GM23338 (cell line): ENCODE measurements around the gene ASIC3. TPM values are rescaled to one million over a fixed set of nuclear protein-coding genes. Genes with fewer than 3 reads are reported as not detected.

Experiments used
- ATAC-seq: fragments of 200-7000 bp; cut with Tn5 transposase; 3 replicates; pipeline ENCODE4 v1.9.1; 2020
- DNase-seq: peaks from one replicate; pipeline ENCODE4 v3.0.0-alpha.2; 2015; ENCODE audit warnings: low spot score
- H2AFZ ChIP-seq: fragments of 200-600 bp; sonication (generic); 2 replicates; pipeline ENCODE4 v1.8.0; 2016; ENCODE audit warnings: antibody characterized with exemption, mild to moderate bottlenecking, moderate library complexity
- H3F3A ChIP-seq: fragments of 200-600 bp; sonication (generic); replicated peaks from 2 replicates; pipeline ENCODE4 v1.8.0; 2017; ENCODE audit warnings: antibody characterized with exemption, mixed run types, low read depth
- H3K27ac ChIP-seq: fragments of 200-600 bp; sonication (generic); 2 replicates; pipeline ENCODE4 v1.6.1; 2016; ENCODE audit warnings: low read depth
- H3K27me3 ChIP-seq: fragments of 200-600 bp; sonication (generic); 2 replicates; pipeline ENCODE4 v1.8.0; 2016; ENCODE audit warnings: mild to moderate bottlenecking, mixed run types, moderate library complexity; ENCODE audit not compliant: insufficient read depth
- H3K36me3 ChIP-seq: fragments of 200-600 bp; sonication (generic); 2 replicates; pipeline ENCODE4 v1.8.0; 2016; ENCODE audit warnings: mild to moderate bottlenecking; ENCODE audit not compliant: insufficient read depth
- H3K4me1 ChIP-seq: fragments of 200-600 bp; sonication (generic); 2 replicates; pipeline ENCODE4 v1.8.0; 2016; ENCODE audit warnings: mild to moderate bottlenecking, moderate library complexity; ENCODE audit not compliant: insufficient read depth
- H3K4me2 ChIP-seq: fragments of 200-600 bp; sonication (generic); 2 replicates; pipeline ENCODE4 v1.7.1; 2017; ENCODE audit warnings: mixed run types
- H3K4me3 ChIP-seq: fragments of 200-600 bp; sonication (generic); 2 replicates; pipeline ENCODE4 v1.6.1; 2016; ENCODE audit warnings: mixed run types
- H3K79me2 ChIP-seq: fragments of 200-600 bp; sonication (generic); replicated peaks from 2 replicates; pipeline ENCODE4 v1.8.0; 2017; ENCODE audit warnings: mild to moderate bottlenecking; ENCODE audit not compliant: insufficient read depth
- H3K9me2 ChIP-seq: fragments of 200-600 bp; sonication (generic); 2 replicates; pipeline ENCODE4 v1.8.0; 2017; ENCODE audit not compliant: insufficient read depth
- H4K20me1 ChIP-seq: fragments of 200-600 bp; sonication (generic); replicated peaks from 2 replicates; pipeline ENCODE4 v1.8.0; 2017; ENCODE audit warnings: mild to moderate bottlenecking; ENCODE audit not compliant: insufficient read depth
- H3K27ac Mint-ChIP-seq: 2 replicates; pipeline ENCODE4 v1.8.0; 2020; ENCODE audit warnings: inconsistent platforms, mild to moderate bottlenecking, moderate library complexity, mixed read lengths
- H3K27me3 Mint-ChIP-seq: 3 replicates; pipeline ENCODE4 v1.8.0; 2022; ENCODE audit warnings: low read depth, mild to moderate bottlenecking, moderate library complexity, mixed read lengths, inconsistent platforms; ENCODE audit not compliant: insufficient read depth, poor library complexity
- H3K36me3 Mint-ChIP-seq: 3 replicates; pipeline ENCODE4 v1.8.0; 2021; ENCODE audit warnings: low read depth, mild to moderate bottlenecking, inconsistent platforms, moderate library complexity, mixed read lengths
- H3K4me1 Mint-ChIP-seq: 3 replicates; pipeline ENCODE4 v1.8.0; 2020; ENCODE audit warnings: mild to moderate bottlenecking, inconsistent platforms, mixed read lengths
- H3K4me3 Mint-ChIP-seq: 3 replicates; pipeline ENCODE4 v1.8.0; 2021; ENCODE audit warnings: moderate library complexity, mild to moderate bottlenecking, inconsistent platforms, mixed read lengths
- H3K9me3 Mint-ChIP-seq: 3 replicates; pipeline ENCODE4 v1.8.0; 2020; ENCODE audit warnings: moderate library complexity, mild to moderate bottlenecking, inconsistent platforms, mixed read lengths
- CREB1 ChIP-seq: fragments of 250-450 bp; sonication (Bioruptor Pico); IDR thresholded peaks from 2 replicates; pipeline ENCODE4 v1.5.0; 2020; ENCODE audit warnings: low read depth, mild to moderate bottlenecking, moderate library complexity
- EZH2 ChIP-seq: fragments of 200-600 bp; sonication (generic); IDR thresholded peaks from one replicate; pipeline ENCODE4 v1.8.0; 2017; ENCODE audit warnings: antibody characterized with exemption, mild to moderate bottlenecking, low read depth; ENCODE audit not compliant: unreplicated experiment
- EZH2phosphoT487 ChIP-seq: fragments of 200-600 bp; sonication (generic); IDR thresholded peaks from one replicate; pipeline ENCODE4 v1.8.1; 2018; ENCODE audit warnings: antibody characterized with exemption; ENCODE audit not compliant: unreplicated experiment
- JUNB ChIP-seq: IDR thresholded peaks from one replicate; pipeline ENCODE4 v1.6.1; 2016; ENCODE audit warnings: antibody characterized with exemption; ENCODE audit not compliant: unreplicated experiment
- NANOG ChIP-seq: IDR thresholded peaks from 2 replicates; pipeline ENCODE4 v1.6.1; 2016; ENCODE audit warnings: antibody characterized with exemption, borderline replicate concordance
- POLR2AphosphoS5 ChIP-seq: IDR thresholded peaks from 2 replicates; pipeline ENCODE4 v1.6.1; 2016; ENCODE audit warnings: antibody characterized with exemption, low read depth
- REST ChIP-seq: IDR thresholded peaks from one replicate; pipeline ENCODE4 v1.6.1; 2018; ENCODE audit warnings: antibody characterized with exemption; ENCODE audit not compliant: unreplicated experiment
- ZNF462 ChIP-seq: fragments of 250-450 bp; sonication (Bioruptor Pico); IDR thresholded peaks from 2 replicates; pipeline ENCODE4 v1.5.0; 2020; ENCODE audit warnings: mild to moderate bottlenecking, moderate library complexity
- polyA plus RNA-seq: library from polyadenylated mRNA; unstranded; fragments of >200 nt; fragmentation: Nextera tagmentation; extraction: Ambion mirVana; gene quantifications from 2 replicates; pipeline ENCODE4 v1.2.1, GENCODE V29; 2016
- total RNA-seq: library from RNA; depleted of rRNA; stranded (reverse); fragments of >200 nt; shearing (Covaris generic); gene quantifications from 2 replicates; pipeline ENCODE4 v1.2.3, GENCODE V29; 2014

The ASIC3 gene
- total and polyA plus RNA-seq, 2 experiments from 2014 or later: 0.87 to 0.90 TPM

- no peak for TF ChIP-seq ZNF462 (CRISPR knock-in tag)
- no peak for TF ChIP-seq CREB1 (CRISPR knock-in tag)
- no peak for TF ChIP-seq EZH2phosphoT487
- no peak for TF ChIP-seq EZH2
Measured at GRCh38 chr7:151034312-151035025, 13.9 kb upstream of the ASIC3 start (continued).

- H3K9me3 Mint-ChIP-seq: no peaks in the 10 kb centered on the region
- peaks cover 15% of the 10 kb centered on the region for H3K27me3 Mint-ChIP-seq
- Histone ChIP-seq H3K4me3 (no peak overlapping the region), H3K27me3 (no peaks in the 10 kb centered on the region), H3K4me1 (no peaks in the 10 kb centered on the region), H3K4me2 (no peak overlapping the region), H3K27ac (no peak overlapping the region), H3F3A (no peaks in the 10 kb centered on the region), H4K20me1 (no peaks in the 10 kb centered on the region; the same call in 1 of the 2 replicates), H2AFZ (no peak overlapping the region), H3K9me2 (no peaks in the 10 kb centered on the region), H3K36me3 (no peaks in the 10 kb centered on the region), H3K79me2 (no peaks in the 10 kb centered on the region)
- no peak overlapping the region for H3K4me3 Mint-ChIP-seq
- no peak overlapping the region for H3K27ac Mint-ChIP-seq
- H3K4me1 Mint-ChIP-seq: peaks cover 2% of the 10 kb centered on the region; the same call in 1 of the 3 replicates
- ATAC-seq (no peak), DNase-seq (no peak)
- H3K36me3 Mint-ChIP-seq: 0 out of 3 replicates have a peak, but pooled peaks cover 6% of the 10 kb centered on the region
- TF ChIP-seq JUNB (no peak), POLR2AphosphoS5 (no peak), REST (no peak), NANOG (no peak)
Measured at GRCh38 chr7:151035026-151035717, 13.2 kb upstream of the ASIC3 start.
